Amniotic epithelial cell (primary cell): ENCODE results near the gene AHI1.
"Not testable (repeated sequence)": the region's sequence is repeated elsewhere in the genome, so short reads cannot be mapped to it uniquely, and the experiment has no call there.

Experiments
- DNase-seq: peaks from one replicate; pipeline ENCODE4 v3.0.0-alpha.2; 2010; ENCODE audit warnings: low read depth

Gene AHI1

GRCh38 chr6:135261872-135262725, 235.4 kb downstream of the AHI1 start:
- no peak for DNase-seq

- DNase-seq, result no peak
Observed at GRCh38 chr6:135260612-135261011, 236.9 kb downstream of the AHI1 start.

GRCh38 chr6:135258970-135259369, 238.6 kb downstream of the AHI1 start:
- no peak for DNase-seq

DNA sequence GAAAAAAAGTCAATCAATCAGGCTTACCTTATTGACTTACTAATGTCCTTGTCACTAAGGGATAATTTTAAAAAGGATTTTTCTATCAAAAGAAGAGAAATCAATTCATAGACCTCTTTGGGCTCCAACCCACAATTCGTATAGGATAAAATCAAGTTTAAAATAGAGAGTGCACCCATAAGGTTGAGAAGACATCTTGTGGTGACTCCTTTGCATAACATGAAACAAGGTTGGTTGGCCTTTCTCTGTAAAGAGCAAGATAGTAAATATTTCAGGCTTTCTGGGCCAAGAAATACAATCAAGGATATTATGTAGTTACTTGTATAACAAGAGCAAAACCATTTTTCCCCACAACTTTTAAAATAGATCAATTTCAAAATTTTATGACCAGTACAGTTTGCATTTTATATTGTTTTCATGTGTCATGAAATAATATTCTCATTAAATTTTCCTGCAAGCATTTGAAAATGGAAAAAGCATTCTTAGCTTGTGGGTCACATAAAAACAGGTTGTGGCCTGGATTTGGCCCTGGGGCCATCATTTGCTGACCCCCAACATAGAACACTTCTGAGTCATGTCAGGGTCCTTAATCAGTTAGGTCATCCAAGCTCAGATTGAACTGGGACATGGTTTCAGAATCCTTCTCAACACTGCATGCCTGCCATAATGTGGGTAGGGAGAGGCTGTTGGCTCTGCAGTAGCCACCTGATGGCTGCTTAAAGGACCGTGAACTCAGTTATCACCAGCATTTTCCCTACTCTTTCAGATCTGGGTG, 239.7 kb downstream of the AHI1 start:
- DNase-seq, result no peak

DNA sequence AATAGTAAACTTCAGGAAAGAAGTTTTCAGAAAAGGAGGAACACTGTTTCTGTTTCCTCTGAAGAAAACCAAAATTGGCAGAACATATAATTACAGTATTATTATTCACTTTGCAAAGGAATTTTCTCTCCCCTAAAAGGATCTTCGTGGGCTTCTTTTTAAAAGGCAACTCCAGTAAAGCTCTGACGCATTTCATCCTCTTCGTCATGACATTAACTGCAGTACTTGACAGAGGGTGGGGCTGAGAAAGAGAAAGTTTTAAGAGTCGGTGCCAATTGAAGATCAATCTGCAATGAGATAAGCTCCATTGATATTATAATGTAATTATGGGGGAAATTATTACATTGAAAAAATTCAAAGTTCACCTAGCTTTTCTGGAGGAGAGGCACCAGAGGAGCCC, 240.7 kb downstream of the AHI1 start:
- DNase-seq, result no peak

DNA sequence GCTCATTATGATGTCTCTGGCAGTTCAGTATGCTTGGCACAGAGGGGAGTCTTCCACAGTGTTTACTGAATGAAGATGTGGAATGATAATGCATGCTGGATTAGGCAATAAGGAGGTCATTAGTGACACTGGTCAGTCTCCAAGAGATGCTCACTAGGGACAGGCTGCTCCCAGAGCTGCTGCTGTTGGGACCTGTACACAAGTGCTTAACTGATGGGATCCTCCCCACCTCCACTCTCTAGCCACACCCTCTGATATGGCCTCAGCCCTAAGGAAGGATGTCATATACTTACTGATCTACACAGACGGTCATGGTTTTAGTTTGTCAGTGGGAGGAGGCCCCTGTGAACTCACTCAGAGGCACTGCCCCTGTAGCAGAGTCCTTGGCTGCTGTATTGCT, 243.1 kb downstream of the AHI1 start:
- DNase-seq, result no peak

GRCh38 chr6:135251498-135252441, 245.8 kb downstream of the AHI1 start:
- peak; percentile 50 for DNase-seq

DNA sequence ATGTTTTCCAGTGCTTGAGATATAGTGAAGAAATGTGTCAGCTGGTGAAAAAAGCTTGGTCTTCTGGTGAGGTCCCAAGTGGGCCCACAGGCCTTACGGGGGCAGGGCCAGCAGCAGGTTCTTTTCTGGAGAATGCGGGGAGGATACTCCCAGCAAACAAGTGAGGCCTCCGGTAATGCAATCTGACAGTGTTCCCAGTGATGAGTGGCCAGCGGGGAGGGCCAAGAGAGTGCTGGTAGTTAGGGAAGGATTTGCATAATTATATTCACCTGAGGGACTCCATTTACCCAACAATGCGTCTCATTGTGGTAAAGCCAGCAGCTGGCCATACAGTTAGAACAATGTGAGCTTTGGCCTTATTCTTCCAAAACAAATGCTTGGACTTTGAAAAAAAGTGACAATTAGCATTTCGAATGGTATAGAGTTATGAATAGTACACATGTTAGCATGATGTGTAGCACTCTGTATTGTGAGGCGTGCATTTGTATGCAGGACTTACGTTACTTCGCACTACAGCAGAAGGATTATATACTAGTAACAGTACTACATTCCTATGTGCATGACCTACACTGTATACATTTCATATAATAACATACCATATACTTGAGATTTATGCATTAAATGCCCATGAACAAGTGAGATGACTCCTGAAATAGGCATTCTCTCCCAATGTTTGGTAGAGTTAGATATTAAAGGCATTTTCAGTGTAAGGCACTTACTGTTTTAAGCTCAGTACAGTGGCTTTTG, 246.6 kb downstream of the AHI1 start:
- no peak for DNase-seq

DNA sequence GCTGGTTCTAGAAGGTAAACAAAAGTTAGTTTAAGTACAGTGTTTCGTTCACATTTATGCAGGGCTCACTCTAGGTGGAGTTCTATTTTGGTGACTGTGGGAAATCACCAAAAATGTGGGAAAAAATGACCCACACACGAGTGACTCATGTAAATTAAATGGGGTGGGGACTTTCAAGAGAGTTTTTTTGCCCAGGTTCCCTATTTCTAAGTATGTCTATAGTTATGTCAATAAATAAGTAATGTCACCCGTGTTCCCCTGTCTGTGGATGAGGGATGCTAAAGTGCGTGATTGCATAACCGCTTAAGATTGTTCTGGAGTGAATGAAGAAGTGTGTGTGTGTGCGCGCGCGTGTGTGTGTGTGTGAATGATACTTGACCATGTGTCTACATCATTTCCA, 247.3 kb downstream of the AHI1 start:
- DNase-seq, result no peak

DNA sequence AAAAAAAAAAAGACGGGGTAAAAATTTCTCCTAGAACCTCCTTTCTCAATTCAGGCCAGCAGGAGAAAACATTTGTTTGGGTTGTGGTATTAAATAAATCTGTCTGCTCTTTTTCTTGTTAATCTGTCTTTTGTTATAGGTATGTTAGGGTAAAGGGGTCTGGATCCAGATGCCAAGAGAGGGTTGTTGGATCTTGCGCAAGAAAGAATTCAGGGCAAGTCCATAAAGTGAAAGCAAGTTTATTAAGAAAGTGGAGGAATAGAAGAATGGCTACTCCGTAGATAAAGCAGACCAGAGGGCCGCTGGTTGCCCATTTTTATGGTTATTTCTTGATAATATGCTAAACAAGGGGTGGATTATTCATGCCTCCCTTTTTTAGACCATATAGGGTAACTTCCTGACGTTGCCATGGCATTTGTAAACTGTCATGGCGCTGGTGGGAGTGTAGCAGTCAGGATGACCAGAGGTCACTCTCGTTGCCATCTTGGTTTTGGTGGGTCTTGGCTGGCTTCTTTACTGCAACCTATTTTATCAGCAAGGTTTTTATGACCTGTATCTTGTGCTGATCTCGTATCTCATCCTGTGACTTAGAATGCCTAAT, 251.0 kb downstream of the AHI1 start:
- not testable (repeated sequence) for DNase-seq

GRCh38 chr6:135244805-135245204, 252.7 kb downstream of the AHI1 start:
- no peak for DNase-seq

GRCh38 chr6:135243871-135244796, 253.4 kb downstream of the AHI1 start:
- DNase-seq, result no peak

- no peak for DNase-seq
Observed at GRCh38 chr6:135240711-135241110, 256.8 kb downstream of the AHI1 start.

DNA sequence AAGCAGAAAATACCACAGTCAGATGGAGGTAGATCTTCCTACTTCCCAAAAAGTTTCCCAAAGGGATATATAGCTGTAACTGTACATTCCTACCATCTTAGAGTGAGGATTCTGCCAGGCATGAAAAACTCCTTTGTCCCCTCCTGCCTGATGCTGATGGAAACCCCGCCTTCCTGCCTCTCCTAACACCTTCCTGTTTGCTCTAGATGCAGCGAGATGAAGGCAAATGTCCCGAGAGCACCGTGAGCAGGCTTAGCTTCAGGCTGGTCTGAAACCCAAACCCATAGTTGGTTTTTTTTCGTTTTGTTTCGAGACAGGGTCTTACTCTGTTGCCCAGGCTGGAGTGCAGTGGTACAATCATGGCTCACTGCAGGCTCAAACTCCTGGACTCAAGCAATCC, 260.8 kb downstream of the AHI1 start:
- DNase-seq, result no peak

- DNase-seq, result no peak
Observed at GRCh38 chr6:135236319-135236718, 261.2 kb downstream of the AHI1 start.

GRCh38 chr6:135235716-135236115, 261.8 kb downstream of the AHI1 start:
- DNase-seq, result no peak

- DNase-seq, result no peak
Observed at GRCh38 chr6:135234492-135234780, 263.1 kb downstream of the AHI1 start.

- no peak for DNase-seq
Observed at GRCh38 chr6:135233686-135234491, 263.7 kb downstream of the AHI1 start.
